NCI-H510A (cell line): ENCODE data around the gene ASTN2.

Experiments
- DNase-seq: peaks from one replicate; lab custom pipeline; 2025; lab: John Stamatoyannopoulos, UW

The ASTN2 gene

DNA sequence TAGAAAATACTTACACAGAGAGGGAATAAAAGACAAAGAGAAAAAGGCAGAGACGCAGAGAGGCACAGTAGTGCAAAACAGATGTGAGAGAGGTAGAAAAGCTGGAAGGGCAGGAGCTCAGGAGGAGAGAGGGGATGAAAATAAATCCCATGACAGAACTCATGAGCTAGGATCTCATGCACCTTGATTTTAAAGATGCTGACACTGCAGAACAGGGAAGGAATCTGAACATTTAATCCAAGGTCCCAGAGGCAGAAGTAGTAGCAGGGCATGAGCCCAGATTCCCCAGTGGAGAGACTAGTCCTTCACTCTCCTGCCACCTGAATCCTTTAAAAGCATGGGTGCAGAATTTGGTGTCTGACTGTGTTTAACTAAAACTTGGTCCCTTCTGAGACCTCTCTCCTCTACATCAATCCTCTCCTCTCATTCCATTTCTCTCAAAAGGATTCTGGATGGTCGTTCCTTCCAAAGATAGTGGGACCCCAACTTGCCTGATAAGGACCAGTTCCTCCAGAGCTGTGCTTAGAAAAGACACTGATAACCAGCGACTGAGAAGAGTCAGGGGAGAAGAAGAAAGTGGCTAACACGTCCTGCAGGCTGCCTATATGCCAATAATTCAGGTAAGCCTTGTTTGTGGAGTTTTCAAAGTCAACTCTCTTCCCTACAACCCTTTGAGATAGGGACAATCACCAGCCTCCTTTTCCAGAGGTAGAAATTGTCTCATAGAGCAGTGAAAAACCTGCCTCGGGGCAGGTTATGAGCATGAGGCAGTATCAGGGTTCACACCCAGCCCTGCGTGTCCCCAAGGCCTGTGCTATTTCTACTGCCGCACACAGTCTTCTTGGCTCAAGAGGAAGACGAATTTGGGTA, 931.0 kb downstream of the ASTN2 start:
- DNase-seq = no peak

DNA sequence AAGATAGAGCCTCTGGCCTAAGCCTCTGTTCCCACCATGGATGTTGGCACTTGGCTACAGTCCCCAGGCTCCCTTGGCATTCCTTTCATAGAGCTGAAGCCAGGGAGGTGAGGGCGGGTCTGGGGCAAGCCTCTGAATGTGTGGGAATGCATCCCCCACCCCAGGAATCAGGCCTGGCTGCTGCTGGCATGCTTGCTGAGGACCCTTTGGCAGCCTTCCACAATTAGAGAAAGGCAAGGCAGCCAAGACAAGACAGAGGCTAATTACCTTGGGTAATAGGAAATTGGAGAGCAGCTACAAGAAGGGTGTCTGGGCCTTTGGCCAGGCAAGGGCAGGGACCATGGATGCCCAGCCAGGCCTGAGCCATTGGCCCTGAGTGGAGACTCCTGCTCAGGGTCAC, 932.1 kb downstream of the ASTN2 start:
- DNase-seq = no peak

DNA sequence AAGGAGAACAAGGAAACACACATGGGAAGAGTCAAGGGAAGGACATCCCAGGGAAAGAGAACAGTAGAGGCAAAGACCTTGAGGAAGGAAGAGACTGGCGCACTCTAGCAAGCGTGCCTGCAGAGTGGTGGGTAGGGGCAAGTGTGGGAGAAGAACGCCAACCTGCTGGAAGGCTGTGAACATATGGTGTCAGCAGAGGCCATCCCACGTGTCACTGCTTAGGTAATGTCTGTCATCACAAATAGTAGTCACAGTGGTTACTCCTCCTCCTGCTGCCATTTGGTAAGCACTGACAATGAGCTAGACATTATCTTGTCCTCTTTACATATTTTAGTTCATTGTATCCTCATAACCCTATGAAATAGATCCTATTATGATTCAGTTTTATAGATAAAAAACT, 934.2 kb downstream of the ASTN2 start:
- DNase-seq = no peak

DNA sequence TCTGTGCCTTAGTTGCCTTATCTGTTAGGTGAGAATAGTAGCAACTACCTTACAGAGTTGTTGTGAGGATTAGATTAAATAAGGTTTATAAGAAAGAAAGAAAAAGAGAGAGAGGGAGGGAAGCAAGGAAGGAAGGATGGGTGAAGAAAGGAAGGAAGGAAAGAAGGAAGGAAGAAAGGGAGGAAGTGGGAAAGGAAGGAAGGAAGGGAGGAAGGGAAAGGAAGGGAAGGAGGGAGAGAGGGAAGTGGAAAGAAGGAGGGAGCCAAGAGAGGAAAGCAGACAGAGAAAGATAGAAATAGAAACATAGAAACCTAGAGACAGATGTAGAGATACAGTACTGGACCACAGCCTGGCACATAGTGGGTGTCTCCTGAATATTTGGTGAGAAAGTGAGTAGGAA, 934.9 kb downstream of the ASTN2 start:
- DNase-seq = no peak

DNA sequence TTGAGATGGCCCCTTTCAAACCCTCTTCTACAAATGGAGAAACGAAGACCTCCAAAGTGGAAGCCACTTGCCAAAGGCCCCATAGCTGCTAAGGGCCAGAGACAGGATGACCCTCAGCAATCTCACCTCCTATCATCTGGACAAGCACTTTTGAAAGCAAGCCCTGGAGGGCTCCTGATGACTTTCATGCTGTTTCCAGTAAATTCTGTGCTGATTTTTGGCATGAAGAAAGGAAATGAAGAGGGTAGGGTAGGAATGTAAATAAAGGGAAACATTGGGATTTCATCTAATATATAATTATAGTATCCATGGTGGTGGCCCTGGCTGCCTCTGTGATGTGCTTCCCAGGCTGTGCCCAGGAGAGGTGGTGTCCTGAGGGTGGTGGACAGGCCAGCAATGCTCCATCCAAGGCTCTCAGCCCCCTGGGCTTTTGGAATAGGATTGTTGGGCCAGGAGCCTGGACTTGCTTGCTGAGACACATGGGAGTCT, 935.8 kb downstream of the ASTN2 start:
- no peak for DNase-seq

DNA sequence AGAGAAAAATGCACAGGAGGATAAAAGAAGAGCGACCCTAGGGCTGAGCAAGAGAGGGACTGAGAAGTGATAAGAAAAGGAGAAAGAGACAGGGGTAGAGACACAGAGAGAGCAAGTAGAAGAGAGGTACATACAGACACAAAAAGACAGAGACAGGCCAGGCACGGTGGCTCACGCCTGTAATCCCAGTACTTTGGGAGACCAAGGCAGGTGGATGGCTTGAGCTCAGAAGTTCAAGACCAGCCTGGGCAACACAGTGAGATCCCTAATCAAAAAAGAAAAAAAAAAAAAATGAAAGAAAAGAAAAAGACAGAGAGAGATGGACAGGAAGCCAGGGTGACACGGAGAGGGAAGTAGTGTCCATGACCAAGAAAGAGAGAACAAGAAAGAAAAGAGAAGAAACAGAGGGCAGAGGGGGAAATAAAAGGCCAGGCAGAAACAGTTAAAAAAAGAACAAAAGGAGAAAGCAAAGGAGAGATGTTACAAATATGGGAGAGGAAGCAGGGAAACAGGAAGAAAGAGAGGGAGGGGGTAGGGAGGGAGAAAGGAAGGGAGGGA, 937.2 kb downstream of the ASTN2 start:
- no peak for DNase-seq

DNA sequence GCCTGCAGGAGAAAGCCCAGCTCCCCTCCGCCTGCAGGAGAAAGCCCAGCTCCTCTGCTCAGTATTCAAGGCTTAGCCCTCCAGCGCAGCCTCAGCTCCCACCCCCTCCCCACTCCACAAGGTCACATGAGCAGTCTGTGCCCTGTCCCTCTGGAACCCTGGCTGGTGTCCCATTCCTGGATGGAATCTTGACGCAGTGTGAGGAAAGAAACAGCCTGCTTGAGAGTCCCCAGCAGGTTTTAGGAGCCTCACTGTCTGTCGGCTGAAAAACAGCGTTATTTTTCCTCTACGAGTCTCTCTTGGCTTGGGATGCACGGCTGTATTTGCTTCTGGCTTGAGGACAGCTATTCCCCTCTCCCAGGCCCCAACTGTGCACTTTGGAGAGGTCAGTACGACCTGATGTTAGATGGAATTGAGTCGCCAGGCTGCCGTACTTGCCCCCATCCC, 937.9 kb downstream of the ASTN2 start:
- no peak for DNase-seq

DNA sequence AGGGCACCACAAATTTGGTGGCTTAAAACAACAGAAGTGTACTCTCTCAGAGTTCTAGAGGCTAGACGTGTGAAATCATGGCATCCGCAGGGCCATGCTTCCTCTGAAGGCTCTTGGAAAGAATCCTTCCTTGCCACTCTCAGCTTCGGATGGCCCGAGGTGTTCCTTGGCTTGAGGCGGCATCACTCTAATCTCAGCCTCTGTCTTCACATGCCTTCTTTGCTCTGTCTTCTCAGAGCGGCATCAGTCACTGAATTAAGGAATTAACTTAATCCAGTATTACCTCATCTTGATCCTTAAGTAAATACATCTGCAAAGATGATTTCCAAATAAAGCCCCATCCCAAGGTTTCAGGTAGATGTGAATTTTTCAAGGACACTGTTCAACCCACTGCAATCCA, 938.9 kb downstream of the ASTN2 start:
- no peak for DNase-seq

DNA sequence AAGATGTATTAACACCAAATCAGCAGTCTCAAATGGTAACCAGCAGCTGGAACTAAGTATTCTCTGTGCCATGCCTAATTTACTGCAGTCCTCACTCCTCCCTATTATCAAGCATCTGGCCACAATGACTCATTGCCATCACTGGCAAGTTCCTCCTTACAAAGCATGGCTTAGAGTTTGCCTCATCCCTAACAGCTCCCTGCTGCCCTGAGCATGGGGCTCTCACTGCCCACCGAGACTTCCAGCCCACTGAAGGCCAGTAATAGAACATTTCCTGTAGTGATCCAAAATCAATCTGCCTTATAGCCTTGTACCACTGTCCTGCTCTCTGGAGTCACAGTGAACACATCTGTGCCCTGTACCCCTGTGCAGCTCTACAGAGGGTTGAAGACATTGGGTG, 939.7 kb downstream of the ASTN2 start:
- DNase-seq = no peak

DNA sequence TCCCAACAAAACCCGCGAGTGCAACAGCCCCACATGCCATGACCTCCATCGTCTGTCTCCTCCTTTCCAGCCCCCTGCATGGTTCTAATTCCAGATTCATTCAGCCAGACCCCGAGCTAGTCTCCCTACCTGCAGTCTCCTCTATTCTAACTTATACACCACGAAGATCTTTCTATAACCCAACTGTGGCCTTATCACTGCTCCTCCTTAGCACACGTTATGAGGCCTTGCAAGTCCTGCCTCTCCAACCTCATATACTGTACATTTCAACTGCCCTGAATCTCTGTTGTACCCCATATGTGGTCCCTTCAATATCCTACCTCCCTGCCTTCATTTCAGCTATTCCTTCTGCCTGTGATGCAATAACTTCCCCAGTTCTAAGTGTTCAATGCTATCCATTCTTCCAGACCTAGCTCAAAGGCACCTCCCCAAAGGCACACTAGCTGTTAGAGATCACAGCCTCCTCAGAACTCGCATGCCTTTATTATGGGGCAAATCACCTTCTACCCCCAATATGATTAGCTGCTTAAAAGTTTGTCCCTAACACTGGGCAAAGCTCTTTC, 942.8 kb downstream of the ASTN2 start:
- no peak for DNase-seq

DNA sequence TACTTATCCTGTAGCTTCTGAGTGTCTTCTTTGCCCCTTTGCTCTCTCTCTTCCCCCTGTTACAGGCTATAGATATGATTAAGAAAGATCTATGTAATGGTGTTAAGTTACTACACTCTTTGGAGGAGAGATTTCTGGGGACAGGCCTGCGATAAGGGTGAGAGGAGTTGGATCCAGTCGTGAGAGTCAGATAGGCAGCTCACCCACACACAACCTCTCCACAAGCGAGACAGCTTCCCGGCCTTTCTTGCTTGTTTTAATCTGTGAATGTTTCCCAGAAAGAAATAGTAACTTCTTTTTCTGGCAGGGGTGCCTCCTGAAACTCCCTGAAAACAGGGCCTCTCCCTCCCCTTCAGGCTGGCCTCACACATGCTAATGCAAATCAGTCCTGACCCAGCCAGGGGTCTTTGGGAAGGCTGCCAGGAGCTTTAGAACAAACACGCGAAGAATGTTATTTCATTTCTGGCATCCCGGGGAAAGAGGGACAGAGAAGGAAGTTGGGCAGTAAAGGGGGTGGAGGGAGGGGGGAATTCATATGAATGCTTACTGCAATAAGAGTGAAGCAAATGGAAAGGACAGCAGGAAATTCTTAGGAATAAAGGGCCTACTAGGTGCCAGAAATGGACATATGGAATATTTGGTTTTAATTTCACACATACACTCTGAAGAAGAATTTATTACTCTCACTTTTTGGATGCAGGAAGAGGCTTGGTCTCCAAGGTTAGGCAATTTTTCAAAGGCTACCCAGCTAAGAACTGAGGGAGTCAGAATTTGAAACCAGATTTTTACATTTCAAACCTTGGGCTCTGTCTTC, 943.6 kb downstream of the ASTN2 start:
- DNase-seq = no peak

DNA sequence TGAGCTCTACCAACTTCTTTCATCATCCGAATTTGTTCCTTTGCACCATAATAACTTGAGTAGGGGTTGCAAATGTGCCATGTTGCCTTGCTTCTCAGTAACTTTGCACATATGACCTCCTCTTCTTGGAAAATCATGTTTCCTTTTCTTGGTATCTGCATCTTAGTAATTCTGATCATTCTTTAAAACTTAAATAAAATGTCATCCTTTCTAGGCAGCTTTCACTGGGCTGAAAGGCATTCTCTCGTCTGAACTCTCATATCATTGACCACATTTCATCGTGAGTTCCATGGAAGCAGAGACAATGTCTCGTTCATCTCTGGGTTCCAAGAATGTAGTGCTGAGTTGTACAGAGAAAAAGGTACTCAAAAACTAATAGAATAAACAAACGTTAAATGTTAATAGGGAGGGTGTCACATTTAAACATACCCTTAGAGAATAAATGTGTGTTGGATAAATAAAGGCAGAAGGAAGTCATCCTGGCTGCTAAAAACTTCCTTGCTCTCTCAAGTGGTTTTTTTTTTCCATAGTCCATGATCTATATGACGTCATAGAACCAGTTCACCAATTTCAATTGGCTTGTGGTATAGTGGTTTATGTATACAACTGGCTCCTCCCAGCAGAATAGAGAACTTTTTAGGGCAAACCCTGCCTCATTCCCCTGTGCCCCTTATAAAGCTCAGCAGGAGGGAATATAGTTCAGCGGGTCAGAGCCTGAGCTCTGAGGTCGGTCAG, 945.9 kb downstream of the ASTN2 start:
- no peak for DNase-seq

DNA sequence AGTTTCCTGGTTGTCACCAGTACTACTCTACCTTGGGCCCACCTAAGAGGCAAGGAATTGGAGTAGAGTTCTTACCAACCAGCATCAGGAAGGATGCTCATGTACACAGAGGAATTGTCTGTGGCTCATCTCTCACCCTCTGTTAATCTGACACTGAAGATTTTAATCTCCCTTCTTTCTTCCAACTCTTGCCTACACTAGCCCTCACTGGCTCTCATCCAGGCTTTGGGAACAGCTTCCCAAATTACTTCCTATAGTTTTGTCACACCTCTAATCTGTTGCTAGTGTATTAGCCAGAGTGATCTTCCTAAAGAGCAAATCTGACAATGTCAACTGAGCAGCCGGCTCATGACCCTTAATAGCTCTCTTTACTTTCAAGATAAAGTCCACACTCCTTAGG, 946.5 kb downstream of the ASTN2 start:
- no peak for DNase-seq

DNA sequence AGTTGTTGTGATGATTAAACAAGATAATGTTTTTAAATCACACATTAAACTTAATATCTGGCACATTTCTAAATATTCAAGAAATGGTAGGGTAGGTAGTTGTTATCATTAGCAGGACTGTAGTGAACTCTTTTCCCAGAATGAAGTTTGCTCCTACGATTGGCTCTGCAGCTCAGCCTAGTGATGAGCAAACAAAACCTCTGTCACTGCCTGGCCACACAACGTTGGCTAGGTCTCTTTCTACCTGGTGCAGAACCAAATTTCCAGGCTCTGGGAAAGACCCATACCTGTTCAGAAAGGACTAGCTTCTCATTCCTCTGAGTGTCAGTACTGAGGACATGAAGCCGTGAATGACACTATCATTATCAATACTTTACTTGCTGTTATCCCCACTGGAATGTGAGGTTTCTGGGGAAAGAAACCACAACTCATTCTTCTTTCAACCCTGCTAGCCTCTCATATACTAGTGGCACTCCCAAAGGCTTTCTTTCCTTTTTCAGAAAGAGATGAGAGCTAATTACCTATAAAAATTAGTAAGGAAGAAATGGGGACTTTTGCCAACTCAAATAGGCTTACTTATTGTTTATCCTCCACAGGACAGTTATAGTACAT, 947.0 kb downstream of the ASTN2 start:
- no peak for DNase-seq

DNA sequence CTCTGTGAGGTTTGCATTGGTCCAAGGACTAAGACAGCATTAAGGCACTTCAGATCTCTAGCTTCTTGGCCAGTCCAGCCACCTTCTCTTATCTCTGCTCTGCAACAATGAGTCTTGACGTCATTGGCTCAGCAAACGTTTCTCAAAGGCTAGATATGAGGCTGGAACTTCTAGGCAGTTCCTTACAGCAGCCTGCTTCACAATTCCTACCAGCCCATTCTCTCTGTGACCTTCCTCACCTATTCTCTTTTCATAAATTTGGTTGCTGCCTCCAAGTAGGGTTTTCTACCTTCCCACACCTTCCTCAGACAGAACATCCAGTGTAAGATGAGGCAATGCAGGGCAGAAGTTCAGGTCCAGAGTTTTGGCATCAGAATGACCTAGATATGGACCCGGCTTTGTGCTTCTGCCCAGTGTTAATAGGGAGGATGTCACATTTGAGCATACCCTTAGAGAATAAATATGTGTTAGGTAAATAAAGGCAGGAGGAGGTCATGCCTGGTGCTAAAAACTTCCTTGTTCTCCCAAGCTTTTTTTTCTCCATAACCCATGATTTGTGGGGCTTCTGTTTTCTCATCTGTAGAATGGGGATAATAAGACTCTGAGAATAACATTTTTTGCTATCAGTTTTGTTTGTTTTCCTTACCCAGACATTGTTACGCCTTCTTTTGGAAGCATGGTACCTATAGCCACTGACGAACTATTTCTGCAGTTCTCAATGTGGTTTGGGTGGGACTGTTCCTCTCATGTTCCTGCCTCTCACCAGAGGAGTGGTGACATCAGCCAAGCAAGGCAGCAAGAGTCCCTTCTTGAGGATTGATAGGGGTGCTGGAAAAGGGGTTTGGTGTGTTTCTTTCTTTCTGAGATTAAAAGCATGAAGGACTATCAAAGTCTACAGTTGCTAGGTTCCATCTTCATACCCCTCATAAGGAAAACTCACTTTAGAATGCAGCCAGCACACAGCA, 948.3 kb downstream of the ASTN2 start:
- DNase-seq = no peak

DNA sequence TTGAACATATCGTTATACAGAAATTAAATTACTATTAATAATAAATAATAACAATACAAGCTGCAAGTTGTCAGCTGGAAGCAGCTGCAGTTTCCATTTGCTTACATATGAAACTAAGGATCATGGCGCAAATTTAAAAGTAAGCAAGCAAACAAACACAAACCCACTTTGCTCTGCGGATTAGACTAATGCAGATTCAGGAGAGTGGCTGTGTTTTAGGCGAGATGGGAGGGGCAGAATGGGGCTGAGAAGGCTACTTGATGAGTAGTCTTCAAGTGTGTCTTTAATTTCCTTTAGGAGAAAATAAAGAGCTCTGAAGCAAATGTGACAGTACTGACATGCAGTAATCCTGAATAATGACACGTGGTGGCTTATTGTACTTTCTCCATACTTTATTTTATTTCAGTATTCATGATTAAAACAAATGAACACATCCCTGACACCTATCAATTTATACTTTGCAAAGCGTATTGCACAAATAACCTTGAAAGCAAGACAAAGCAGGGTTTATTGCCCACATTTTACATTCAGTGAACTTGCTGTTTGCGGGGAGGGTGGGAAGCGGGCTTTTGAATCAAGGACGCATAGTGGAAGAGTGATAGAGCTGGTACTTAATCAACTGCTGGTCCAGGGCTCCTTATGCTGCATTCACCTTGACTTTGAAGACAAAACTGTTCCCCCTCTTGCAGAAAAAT, 949.1 kb downstream of the ASTN2 start:
- no peak for DNase-seq

DNA sequence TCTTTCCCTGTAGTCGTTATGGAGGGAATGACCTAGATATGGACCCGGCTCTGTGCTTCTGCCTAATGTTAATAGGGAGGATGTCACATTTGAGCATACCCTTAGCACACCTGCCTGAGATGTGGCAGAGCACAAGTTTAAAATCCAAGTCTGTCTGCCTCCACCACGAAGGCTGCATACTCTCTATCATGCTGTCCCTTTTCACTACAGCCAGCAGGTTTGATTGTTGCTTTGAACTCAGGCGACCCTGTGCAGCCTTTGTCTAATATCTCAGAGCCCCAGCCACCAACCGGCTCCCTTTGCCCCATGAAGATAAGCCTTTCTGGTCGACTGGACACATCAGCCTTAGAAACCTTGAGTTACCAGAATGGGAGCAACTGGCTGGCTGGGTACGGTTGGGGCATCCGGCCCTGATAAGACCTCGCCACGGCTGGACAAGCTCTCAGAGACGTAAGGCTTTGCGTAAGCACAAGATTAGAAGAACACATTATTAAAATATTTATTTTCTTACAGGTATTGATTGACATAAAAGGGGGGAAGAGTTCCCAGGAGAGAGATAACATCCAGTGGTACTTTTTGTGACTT, 949.8 kb downstream of the ASTN2 start:
- no peak for DNase-seq

DNA sequence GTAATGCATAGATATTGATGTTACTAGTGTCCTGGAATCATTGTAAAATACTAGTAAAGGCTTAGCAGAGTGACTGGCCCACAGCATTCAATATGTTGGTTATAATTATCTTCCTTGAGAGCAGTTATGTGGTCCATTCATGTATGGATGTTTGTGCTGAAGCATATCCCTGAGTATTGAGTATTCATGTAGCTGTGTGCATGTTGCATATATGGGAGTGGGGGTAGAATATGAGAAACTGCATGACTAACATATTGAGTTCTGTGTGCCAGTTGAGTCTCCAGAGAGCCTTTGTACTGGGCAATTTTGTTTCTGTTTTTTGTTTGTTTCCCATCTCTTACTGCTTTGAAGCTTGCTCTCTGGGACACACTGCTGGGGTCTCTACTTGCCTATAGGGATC, 950.4 kb downstream of the ASTN2 start:
- DNase-seq = no peak

DNA sequence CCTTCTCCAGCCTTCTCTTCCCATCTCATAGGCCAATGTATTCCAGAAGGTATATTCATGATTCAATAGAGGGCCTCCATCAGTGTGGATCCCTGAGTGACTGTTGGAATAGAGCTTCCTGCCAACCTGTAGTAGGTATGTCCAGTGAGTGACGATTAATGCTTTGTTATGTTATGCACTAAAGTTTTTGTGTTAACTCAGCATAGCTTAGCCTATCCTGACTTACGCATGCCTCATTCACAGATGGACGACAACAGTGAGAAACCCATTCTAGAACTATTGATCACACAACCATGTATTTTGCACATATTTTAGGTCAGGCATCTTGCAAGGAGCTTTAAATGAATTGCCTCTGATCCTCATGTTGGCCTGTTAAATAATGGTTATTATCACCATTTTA, 953.2 kb downstream of the ASTN2 start:
- no peak for DNase-seq
